Measurements from ENCODE around the gene PARP3. TPM values are rescaled to one million over a fixed set of nuclear protein-coding genes. Genes with fewer than 3 reads are reported as not detected.

PARP3 gene
- total RNA-seq, 1 donor from 2014 or later = 14.3 TPM

- Histone ChIP-seq H3K27ac (replicated peaks) (no peak overlapping the region), H3K4me1 (peaks cover 26% of the 10 kb centered on the region), H3K36me3 (peaks cover 64% of the 10 kb centered on the region), H3K4me3 (no peak overlapping the region), H3K9me3 (replicated peaks) (no peaks in the 10 kb centered on the region), H3K27me3 (ENCODE audit: low read depth) (no peaks in the 10 kb centered on the region)
- intact Hi-C loops (cut with micrococcal nuclease) = no loop called here
- no peak for DNase-seq
- TF ChIP-seq, protein P1, sequence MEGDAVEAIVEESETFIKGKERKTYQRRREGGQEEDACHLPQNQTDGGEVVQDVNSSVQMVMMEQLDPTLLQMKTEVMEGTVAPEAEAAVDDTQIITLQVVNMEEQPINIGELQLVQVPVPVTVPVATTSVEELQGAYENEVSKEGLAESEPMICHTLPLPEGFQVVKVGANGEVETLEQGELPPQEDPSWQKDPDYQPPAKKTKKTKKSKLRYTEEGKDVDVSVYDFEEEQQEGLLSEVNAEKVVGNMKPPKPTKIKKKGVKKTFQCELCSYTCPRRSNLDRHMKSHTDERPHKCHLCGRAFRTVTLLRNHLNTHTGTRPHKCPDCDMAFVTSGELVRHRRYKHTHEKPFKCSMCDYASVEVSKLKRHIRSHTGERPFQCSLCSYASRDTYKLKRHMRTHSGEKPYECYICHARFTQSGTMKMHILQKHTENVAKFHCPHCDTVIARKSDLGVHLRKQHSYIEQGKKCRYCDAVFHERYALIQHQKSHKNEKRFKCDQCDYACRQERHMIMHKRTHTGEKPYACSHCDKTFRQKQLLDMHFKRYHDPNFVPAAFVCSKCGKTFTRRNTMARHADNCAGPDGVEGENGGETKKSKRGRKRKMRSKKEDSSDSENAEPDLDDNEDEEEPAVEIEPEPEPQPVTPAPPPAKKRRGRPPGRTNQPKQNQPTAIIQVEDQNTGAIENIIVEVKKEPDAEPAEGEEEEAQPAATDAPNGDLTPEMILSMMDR (IDR thresholded peaks at IDR 0.05; ENCODE audit: borderline replicate concordance) = no peak
Observed at GRCh38 chr3:51937611-51938450, 4.3 kb upstream of the PARP3 start.

DNA sequence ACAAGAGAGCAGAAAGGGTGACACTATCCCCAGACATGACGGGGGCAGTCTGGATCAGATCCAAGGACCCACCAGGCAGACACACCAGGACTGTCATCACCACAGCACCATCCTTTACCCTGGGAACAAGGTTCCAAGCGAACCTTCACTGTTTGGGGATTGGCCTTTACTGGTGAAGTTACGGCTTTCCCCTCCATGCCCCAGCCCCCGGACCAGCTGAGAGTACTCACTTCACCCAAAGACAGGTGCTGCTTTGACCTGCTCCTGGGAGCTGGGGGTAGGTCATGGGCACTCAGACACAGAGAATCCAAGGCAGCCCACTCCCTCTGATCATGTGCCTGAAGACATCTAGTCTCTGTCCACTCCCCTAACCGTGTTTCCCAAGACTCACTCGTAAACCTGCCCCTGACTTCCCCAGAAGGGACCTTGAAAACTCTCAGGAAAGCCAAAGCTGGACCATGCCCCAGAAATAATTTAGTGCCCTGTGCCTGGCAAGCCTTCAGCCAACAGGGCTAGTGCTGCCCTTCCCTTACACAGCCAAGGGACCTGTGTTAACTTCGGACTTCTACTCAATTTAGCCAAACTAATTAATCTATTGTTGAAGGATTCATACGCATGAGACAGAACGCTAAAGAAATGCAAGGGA lies 3.3 kb upstream of the PARP3 start:
- no peak for DNase-seq

GRCh38 chr3:51940648-51941462 lies 1.3 kb upstream of the PARP3 start:
- H3K36me3 ChIP-seq = peaks cover 51% of the 10 kb centered on the region
- H3K9me3 ChIP-seq (replicated peaks) = no peaks in the 10 kb centered on the region
- H3K27me3 ChIP-seq (ENCODE audit: low read depth) = no peaks in the 10 kb centered on the region
- peak overlapping the region; percentile 74 for H3K27ac ChIP-seq (replicated peaks)
- TF ChIP-seq, protein P1 (IDR thresholded peaks at IDR 0.05; ENCODE audit: borderline replicate concordance) = no peak
- H3K4me1 ChIP-seq = peaks cover 36% of the 10 kb centered on the region
- H3K4me3 ChIP-seq = peak overlapping the region; percentile 82
- intact Hi-C loops (cut with micrococcal nuclease) = no loop called here
- DNase-seq = no peak

More for the DNA sequence above, 3.3 kb upstream of the PARP3 start:
- Histone ChIP-seq H3K27ac (replicated peaks) (no peak overlapping the region), H3K27me3 (ENCODE audit: low read depth) (no peaks in the 10 kb centered on the region), H3K4me3 (no peak overlapping the region), H3K4me1 (peaks cover 36% of the 10 kb centered on the region), H3K36me3 (peaks cover 54% of the 10 kb centered on the region), H3K9me3 (replicated peaks) (no peaks in the 10 kb centered on the region)
- TF ChIP-seq, protein P1 (IDR thresholded peaks at IDR 0.05; ENCODE audit: borderline replicate concordance) = no peak
- intact Hi-C loops (cut with micrococcal nuclease) = no loop called here

DNA sequence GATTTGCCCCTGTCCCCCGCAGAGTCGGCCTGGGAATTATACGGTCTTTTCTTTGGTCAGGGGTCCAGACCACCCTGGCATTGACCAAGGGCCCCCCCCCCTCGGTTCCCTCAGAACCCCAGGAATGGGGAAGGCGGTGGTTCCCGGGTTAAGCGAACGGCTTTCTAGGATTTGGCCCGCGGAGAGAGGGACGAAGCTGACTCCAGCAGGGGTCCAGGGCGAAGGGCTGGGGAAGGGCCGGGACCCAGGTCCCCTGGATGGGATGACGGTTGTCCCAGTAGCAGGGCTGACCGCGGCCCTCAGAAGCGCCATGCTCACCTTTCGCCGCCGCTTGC lies 733 bp upstream of the PARP3 start:
- H3K4me3 ChIP-seq = peak overlapping the region; percentile 82
- H3K27me3 ChIP-seq (ENCODE audit: low read depth) = no peaks in the 10 kb centered on the region
- intact Hi-C loops (cut with micrococcal nuclease) = no loop called here
- no peak for DNase-seq
- peaks cover 36% of the 10 kb centered on the region for H3K4me1 ChIP-seq
- TF ChIP-seq, protein P1 (IDR thresholded peaks at IDR 0.05; ENCODE audit: borderline replicate concordance) = no peak
- H3K27ac ChIP-seq (replicated peaks) = peak overlapping the region; percentile 74
- peaks cover 49% of the 10 kb centered on the region for H3K36me3 ChIP-seq
- H3K9me3 ChIP-seq (replicated peaks) = no peaks in the 10 kb centered on the region
